HG03025 (cell line): Measurements from ENCODE around the gene GTF3C2.

Source experiments
- ATAC-seq: cut with Tn5 transposase; IDR thresholded peaks from one replicate; pipeline ENCODE4 v1.9.1; 2021; ENCODE audit warnings: mild to moderate bottlenecking, moderate library complexity; ENCODE audit not compliant: unreplicated experiment, low FRiP score

The GTF3C2 gene

GRCh38 chr2:27356382-27357181 lies at the start of gene GTF3C2:
Gene GTF3C2 (minus strand): TSS chr2:27356764. CDS start chr2:27343554, 13,210 bp downstream.
- ATAC-seq = peak; percentile 81

DNA sequence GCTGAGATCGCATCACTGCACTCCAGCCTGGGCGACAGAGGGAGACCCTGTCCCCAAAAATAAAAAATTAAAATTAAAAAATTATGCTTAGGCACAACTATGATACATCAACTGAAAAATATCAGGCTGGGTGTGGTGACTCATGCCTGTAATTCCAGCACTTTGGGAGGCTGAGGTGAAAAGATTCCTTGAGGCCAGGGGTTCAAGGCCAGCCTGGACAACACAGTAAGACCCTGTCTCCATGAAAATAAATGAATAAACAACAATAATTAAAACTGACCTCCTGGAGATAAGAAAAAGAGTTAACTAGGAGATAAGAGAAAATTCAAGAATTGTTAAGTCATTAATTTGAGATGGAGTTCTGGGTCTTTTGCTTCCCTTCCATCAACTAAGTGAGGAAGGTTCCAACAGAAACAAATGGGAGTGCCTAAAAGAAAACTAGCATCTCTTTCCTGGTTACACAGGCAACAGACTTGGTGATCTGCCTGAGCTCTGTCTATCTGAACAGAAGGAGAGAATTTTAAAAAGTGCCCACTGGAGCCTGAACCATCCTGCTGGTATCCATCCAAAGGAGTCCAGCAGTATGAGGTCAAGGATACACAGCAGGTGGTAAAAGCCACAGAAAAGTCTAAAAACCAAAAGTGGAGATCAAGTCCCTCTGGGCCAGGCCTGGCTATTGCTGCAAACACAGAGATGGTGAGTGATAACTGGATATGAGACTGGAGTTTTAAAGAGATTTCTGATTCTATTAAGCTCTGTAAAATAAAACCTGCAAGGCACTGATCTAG lies 44.0 kb upstream of the GTF3C2 start:
- no peak for ATAC-seq

DNA sequence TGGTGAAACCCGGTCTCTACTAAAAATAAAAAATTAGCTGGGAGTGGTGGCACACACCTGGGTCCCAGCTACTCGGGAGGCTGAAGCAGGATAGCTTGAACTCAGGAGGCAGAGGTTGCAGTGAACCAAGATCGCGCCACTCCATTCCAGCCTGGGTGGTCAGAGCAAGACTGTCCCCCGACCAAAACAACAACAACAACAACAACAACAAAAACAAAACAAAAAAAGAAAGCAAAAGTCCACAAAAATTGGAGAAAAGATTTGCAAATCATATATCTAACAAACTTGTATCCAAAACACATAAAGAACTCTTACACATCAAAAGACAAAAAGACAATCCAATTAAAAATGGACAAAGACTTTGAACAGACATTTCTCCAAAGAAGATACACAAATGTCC lies 42.4 kb upstream of the GTF3C2 start:
- ATAC-seq = no peak

DNA sequence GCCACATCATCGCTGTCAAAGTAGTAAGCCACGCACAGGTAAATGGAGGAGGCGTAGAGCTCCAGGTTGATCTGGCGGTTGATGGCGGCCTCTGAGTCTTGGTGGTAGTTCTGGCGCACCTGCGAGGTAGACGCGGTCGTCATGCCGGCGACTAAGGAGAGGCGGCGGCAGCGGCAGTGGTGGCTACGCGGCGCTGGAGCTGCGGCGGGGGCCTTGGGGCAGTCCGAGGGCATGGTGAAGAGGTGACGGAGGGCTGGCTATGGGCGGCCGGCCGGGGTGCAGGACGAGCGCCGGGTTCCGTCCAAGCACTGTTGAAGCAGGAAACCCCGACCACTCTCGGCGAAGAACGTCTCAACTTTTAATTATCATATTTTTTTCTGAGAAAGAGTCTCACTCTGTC lies 36.7 kb upstream of the GTF3C2 start:
- ATAC-seq = no peak

DNA sequence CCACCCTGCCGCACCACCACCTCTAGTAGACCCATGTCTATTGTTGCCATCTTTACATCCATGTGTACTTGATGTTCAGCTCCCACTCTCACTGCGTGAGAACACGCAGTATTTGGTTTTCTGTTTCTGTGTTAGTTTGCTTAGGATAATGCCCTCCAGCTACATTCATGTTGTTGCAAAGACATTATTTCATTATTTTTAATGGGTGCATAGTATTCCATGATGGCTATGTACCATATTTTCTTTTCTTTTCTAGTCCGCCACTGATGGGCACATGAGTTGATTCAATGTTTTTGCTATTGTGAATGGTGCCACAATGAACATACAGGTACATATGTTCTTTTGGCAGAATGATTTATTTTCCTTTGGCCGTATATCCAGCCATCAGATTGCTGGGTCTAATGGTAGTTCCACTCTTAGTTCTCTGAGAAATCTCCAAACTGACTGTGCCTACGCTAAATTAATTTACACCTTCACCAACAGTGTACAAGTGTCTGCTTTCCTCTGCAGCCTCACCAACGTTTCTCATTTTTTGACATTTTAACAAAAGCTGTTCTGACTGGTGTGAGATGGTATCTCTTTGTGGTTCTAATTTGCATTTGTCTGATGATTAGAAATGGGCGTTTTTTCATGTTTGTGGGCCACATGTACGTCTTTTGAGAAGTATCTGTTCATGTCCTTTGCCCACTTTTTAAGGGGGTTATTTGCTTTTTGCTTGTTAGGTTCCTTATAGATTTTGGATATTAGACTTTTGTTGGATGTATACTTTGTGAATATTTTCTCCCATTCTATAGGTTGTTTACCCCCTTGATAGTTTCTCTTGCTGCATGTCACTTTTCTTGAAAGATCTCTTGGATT lies 34.5 kb upstream of the GTF3C2 start:
- ATAC-seq = no peak

GRCh38 chr2:27381577-27382181 lies 25.1 kb upstream of the GTF3C2 start:
- no peak for ATAC-seq

DNA sequence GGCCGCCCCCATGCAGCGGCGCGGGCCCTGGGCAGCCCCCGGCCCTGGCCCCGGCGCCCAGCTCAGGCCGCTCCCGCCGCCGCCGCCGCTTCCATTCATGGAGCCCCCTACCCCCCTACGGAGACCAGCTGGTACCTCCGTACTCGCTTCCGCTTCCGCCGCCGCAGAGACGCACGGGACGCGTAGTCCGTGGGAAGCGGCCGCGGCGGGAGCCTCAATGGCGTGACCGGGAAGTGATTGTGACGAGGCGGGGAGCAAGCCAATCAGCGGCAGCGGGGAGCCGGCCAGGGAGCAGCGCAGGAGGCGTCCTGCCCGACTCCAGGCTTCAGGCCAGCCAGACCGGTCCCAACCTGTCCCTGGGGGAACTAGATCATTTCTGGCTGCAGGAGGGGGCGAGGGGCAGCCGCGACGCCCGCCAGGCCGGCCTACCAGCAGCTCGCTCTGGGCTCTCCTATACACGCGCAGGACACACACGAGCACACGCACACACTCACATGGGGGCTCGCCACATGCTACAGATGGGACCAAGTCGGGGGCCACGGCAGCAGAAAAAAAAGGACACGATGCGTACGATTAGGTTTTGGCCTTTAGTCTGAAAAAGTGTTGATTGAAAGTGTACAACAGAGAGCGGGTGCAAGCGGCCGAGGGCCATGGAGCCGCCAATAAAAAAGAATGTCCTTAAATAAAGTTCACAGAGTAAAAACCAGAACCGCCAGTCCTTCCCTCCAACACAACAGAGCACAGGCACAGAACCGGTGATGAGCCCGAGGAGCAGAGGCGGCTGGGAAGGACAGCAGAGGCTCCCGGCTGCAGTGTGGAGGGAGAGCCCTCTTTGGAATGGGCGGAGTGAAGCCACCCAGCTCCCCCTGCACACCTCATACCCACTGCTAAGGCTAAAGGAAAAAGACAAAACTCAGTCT lies 24.3 kb upstream of the GTF3C2 start, which contains the start of gene ZNF513:
TSS of gene ZNF513 (minus strand) at position 109 of the 920 bp plus-strand sequence. CDS start 208 bp downstream, outside the sequence.
- peak; percentile 64 for ATAC-seq

GRCh38 chr2:27379836-27380625 lies 23.5 kb upstream of the GTF3C2 start:
- ATAC-seq = peak; percentile 16

- no peak for ATAC-seq
Observed at GRCh38 chr2:27379383-27379835, 22.8 kb upstream of the GTF3C2 start.

DNA sequence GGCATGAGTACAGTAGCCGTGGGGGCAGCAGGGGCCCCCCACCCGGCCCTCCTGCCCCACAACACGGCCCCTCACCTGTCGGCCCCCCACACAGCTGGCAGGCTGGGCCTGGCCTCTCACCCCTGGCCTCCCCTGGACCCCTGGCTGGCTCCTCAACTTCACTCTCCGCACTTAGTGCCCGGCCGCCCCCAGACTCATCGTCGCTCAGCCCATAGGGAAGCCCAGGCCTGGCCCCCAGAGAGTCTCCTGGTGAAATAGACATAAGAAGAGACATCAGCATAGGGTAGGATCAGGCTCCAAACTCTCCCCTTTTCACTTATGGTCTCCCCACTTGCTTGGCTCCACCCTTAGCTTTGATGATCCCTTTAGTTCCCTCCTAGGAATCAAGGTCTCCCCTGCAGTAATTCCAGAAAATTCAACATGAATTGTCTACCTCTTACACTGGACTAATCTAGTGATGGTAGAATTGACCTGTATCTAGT lies 22.3 kb upstream of the GTF3C2 start:
- no peak for ATAC-seq

GRCh38 chr2:27378096-27378808 lies 21.7 kb upstream of the GTF3C2 start:
- no peak for ATAC-seq

DNA sequence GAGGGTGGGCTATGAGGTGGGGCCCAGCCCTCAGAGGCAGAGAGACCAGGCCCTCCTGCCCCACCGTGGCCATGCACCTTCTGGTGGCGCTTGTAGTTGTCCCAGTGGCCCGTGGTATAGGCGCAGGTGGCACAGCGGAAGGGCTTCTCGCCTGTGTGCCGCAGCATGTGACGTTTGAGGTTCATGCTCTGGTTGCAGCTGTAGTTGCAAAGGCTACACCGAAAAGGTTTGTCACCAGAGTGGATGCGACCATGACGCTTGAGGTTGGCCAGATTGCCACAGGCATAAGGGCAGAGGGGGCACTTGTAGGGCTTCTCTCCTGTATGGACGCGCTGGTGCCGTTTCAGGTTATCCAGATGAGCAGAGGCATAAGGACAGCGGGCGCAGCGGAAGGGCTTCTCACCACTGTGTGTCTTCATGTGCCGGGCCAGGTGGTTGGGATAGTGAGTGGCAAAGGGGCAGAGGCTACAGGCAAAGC lies 21.1 kb upstream of the GTF3C2 start:
- no peak for ATAC-seq

DNA sequence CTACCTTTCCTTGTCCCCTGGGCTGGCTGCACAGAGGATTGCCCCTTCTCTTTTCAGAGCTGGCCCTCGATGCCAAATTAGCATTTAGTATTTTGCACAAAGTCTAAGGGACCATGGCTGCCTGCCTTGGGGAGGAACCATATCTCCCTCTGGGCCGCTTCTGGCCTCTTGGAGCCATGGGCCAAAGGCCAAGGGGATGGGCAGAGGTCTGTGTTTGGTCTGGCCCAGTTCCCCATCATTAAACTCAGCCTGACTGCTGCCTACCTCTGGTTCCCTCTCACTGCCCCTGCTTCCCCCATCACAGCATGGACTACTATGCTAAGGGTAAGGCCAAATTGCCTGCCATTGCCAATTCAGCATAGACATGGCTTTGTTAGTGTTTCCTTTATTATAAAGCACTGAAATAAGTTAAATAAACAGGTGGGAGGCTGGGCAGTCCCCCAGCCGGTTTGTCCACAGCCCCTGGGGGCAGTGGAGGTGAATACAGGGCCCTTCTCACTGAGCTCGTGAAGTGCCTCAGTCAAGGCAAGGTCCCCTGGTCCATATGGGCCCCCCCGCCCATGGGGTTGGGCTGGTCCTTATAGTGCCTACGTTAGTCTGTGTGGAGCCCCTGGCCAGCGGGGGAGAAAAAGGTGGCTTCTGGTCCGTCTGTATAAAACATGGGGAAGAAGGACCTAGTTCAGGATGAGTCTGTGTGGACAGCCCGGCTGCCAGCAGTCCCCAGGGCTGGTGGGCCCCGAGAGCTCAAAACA lies 20.5 kb upstream of the GTF3C2 start:
- ATAC-seq = no peak

GRCh38 chr2:27376151-27376865 lies 19.7 kb upstream of the GTF3C2 start:
- no peak for ATAC-seq

- ATAC-seq = no peak
Observed at GRCh38 chr2:27375513-27376099, 19.0 kb upstream of the GTF3C2 start.

DNA sequence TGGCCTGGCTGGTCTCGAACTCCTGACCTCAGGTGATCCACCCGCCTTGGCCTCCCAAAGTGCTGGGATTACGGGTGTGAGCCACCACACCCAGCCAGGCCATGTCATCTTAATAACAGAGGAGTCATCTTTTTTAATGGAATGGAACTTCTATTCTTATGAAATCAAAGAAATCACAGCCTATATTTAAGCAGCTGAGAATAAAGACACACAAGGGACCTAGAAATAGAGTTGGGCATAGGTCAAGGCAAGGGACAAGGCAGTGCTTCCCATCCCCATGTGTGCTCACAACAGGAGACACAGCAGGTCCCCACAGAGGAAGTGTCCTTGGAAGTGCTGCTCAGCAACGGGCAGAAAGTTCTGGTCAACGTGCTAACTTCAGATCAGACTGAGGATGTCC lies 17.0 kb upstream of the GTF3C2 start:
- no peak for ATAC-seq
